HUES64 (cell line): ENCODE data around the gene RHOB.
"Not testable (repeated sequence)": the region's sequence is repeated elsewhere in the genome, so short reads cannot be mapped to it uniquely, and the experiment has no call there.

Source experiments
- H3K27ac ChIP-seq: 2 replicates; pipeline ENCODE4 v1.7.0; 2013; ENCODE audit warnings: low read depth, low read length, inconsistent platforms
- H3K27me3 ChIP-seq: 2 replicates; pipeline ENCODE4 v1.6.1; 2013; ENCODE audit warnings: mild to moderate bottlenecking, low read length; ENCODE audit not compliant: insufficient read depth
- H3K36me3 ChIP-seq: 2 replicates; pipeline ENCODE4 v1.6.1; 2013; ENCODE audit warnings: mild to moderate bottlenecking, low read length; ENCODE audit not compliant: insufficient read depth
- H3K4me1 ChIP-seq: 2 replicates; pipeline ENCODE4 v1.6.1; 2013; ENCODE audit warnings: mild to moderate bottlenecking, low read length, moderate library complexity; ENCODE audit not compliant: insufficient read depth
- H3K4me3 ChIP-seq: 2 replicates; pipeline ENCODE4 v1.5.1; 2013; ENCODE audit warnings: mild to moderate bottlenecking, low read length, moderate library complexity
- H3K9ac ChIP-seq: 2 replicates; pipeline ENCODE4 v1.6.1; 2013; ENCODE audit warnings: mild to moderate bottlenecking, low read depth, low read length
- H3K9me3 ChIP-seq: 2 replicates; pipeline ENCODE4 v1.6.1; 2013; ENCODE audit warnings: low read depth, low read length; ENCODE audit not compliant: insufficient read depth
- WGBS: fragments of 150-250, 120-280 bp; methylation state at CpG from one replicate; pipeline ENCODE4 v1.1.7; 2013; ENCODE audit warnings: missing lambda C conversion rate; 5-methylcytosine and 5-hydroxymethylcytosine counted together

Gene RHOB

GRCh38 chr2:20457661-20458630 is 11.1 kb downstream of the RHOB start:
- Histone ChIP-seq H3K4me1 (no peaks in the 10 kb centered on the region), H3K9me3 (no peaks in the 10 kb centered on the region), H3K4me3 (no peak overlapping the region), H3K27me3 (peaks cover 9% of the 10 kb centered on the region; the same call in 1 of the 2 replicates), H3K36me3 (no peaks in the 10 kb centered on the region), H3K27ac (no peak overlapping the region), H3K9ac (no peak overlapping the region)
- 93% methylated on average over 10 of the region's 10 CpGs for WGBS

GRCh38 chr2:20458737-20459484 is 12.0 kb downstream of the RHOB start:
- not testable (repeated sequence) for H3K4me3 ChIP-seq, H3K27ac ChIP-seq, H3K9me3 ChIP-seq, H3K36me3 ChIP-seq, H3K4me1 ChIP-seq, H3K27me3 ChIP-seq, H3K9ac ChIP-seq
- 81% methylated on average over 5 of the region's 5 CpGs for WGBS

GRCh38 chr2:20465716-20466394 is 19.0 kb downstream of the RHOB start:
- Histone ChIP-seq H3K27me3 (no peaks in the 10 kb centered on the region), H3K27ac (no peak overlapping the region), H3K4me3 (no peak overlapping the region), H3K9me3 (no peaks in the 10 kb centered on the region), H3K4me1 (no peaks in the 10 kb centered on the region), H3K9ac (no peak overlapping the region), H3K36me3 (no peaks in the 10 kb centered on the region)
- WGBS, result 80% methylated on average over 4 of the region's 4 CpGs

GRCh38 chr2:20467789-20468548 is 21.1 kb downstream of the RHOB start:
- H3K9me3 ChIP-seq, result no peaks in the 10 kb centered on the region
- H3K27ac ChIP-seq, result no peak overlapping the region
- H3K9ac ChIP-seq, result no peak overlapping the region
- H3K36me3 ChIP-seq, result no peaks in the 10 kb centered on the region
- no peaks in the 10 kb centered on the region for H3K4me1 ChIP-seq
- WGBS, result 89% methylated on average over 11 of the region's 11 CpGs
- H3K4me3 ChIP-seq, result no peak overlapping the region
- no peaks in the 10 kb centered on the region for H3K27me3 ChIP-seq

GRCh38 chr2:20468549-20469500 is 22.0 kb downstream of the RHOB start:
- Histone ChIP-seq H3K27me3 (no peaks in the 10 kb centered on the region), H3K36me3 (no peaks in the 10 kb centered on the region), H3K9ac (no peak overlapping the region), H3K4me3 (no peak overlapping the region), H3K9me3 (no peaks in the 10 kb centered on the region), H3K27ac (no peak overlapping the region), H3K4me1 (no peaks in the 10 kb centered on the region)
- 93% methylated on average over 11 of the region's 11 CpGs for WGBS

- Histone ChIP-seq H3K9ac (no peak overlapping the region), H3K27me3 (no peaks in the 10 kb centered on the region), H3K4me1 (no peaks in the 10 kb centered on the region; the same call in 1 of the 2 replicates)
These were observed 22.7 kb downstream of the RHOB start for GRCh38 chr2:20469595-20469994.

GRCh38 chr2:20470211-20470610 is 23.3 kb downstream of the RHOB start:
- no peaks in the 10 kb centered on the region for H3K36me3 ChIP-seq
- 83% methylated on average over 6 of the region's 6 CpGs for WGBS
- H3K27me3 ChIP-seq, result no peaks in the 10 kb centered on the region
- H3K27ac ChIP-seq, result no peak overlapping the region
- H3K4me1 ChIP-seq, result no peaks in the 10 kb centered on the region; the same call in 1 of the 2 replicates
- no peak overlapping the region for H3K9ac ChIP-seq
- H3K4me3 ChIP-seq, result no peak overlapping the region
- no peaks in the 10 kb centered on the region for H3K9me3 ChIP-seq

More at GRCh38 chr2:20469595-20469994, 22.7 kb downstream of the RHOB start:
- Histone ChIP-seq H3K27ac (no peak overlapping the region), H3K36me3 (no peaks in the 10 kb centered on the region), H3K4me3 (no peak overlapping the region), H3K9me3 (no peaks in the 10 kb centered on the region)
- 97% methylated on average over 8 of the region's 8 CpGs for WGBS

- no peaks in the 10 kb centered on the region; the same call in 1 of the 2 replicates for H3K4me1 ChIP-seq
- no peaks in the 10 kb centered on the region for H3K36me3 ChIP-seq
- H3K4me3 ChIP-seq, result no peak overlapping the region
- no peak overlapping the region for H3K9ac ChIP-seq
- no peaks in the 10 kb centered on the region for H3K9me3 ChIP-seq
- no peak overlapping the region for H3K27ac ChIP-seq
- 92% methylated on average over 4 of the region's 4 CpGs for WGBS
- H3K27me3 ChIP-seq, result no peaks in the 10 kb centered on the region
These were observed 24.3 kb downstream of the RHOB start for GRCh38 chr2:20471148-20471547.

- no peak overlapping the region for H3K9ac ChIP-seq
- H3K27ac ChIP-seq, result no peak overlapping the region
- no peaks in the 10 kb centered on the region for H3K27me3 ChIP-seq
- no peaks in the 10 kb centered on the region for H3K9me3 ChIP-seq
- H3K4me1 ChIP-seq, result no peaks in the 10 kb centered on the region; the same call in 1 of the 2 replicates
- 80% methylated on average over 1 of the region's 1 CpG for WGBS
- no peaks in the 10 kb centered on the region for H3K36me3 ChIP-seq
- no peak overlapping the region for H3K4me3 ChIP-seq
These were observed 25.2 kb downstream of the RHOB start for GRCh38 chr2:20471902-20472559.
